Measurements from ENCODE around the gene STXBP6. TPM values are rescaled to one million over a fixed set of nuclear protein-coding genes. Genes with fewer than 3 reads are reported as not detected.

STXBP6 gene
- total RNA-seq, 1 experiment from 2014 or later = 0.27 TPM

DNA sequence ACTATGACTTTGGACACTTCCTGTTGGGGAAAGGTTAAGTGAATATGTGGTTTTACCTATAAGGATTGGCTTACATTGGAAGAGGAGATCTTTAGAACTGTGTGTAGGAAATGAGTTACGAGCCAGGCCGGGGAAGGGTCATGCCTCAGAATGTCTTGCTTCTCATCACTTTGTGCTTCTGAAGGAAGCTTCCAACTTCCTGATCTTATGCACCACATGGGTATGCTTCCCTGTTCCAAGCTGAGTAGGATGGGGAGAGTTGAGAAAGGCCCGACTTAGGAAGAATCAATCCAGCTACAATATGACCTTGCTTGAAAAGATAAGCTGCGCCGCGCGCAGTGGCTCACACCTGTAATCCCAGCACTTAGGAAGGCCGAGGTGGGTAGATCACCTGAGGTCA lies 59.9 kb downstream of the STXBP6 start:
- no peak overlapping the region for H3K9ac ChIP-seq (ENCODE audit: low read length)
- no peaks in the 10 kb centered on the region for H3K36me3 ChIP-seq (ENCODE audit: control insufficient read depth in 1 of 2, insufficient read depth in 2 of 2, low read length in 2 of 2)
- no peak overlapping the region for H3K4me2 ChIP-seq (ENCODE audit: low read length)
- RAD21 ChIA-PET (ENCODE audit: low non-redundant PET in 1 of 2, low total read pairs in 2 of 2, uncharacterized antibody in 2 of 2, unreplicated experiment in 2 of 2) = no interaction called here
- TF ChIP-seq ZFX (IDR thresholded peaks at IDR 0.05) (no peak), EGR1 (IDR thresholded peaks at IDR 0.05; ENCODE audit: low read depth) (no peak), EZH2phosphoT487 (IDR thresholded peaks at IDR 0.05; ENCODE audit: borderline replicate concordance) (no peak), SIN3A (IDR thresholded peaks at IDR 0.05; ENCODE audit: low read depth) (no peak), CBX3 (IDR thresholded peaks at IDR 0.05; ENCODE audit: low read depth) (no peak), CTCF (IDR thresholded peaks at IDR 0.05 in 2 of 3, conservative IDR thresholded peaks at IDR 0.05 in 1 of 3; ENCODE audit: borderline replicate concordance in 1 of 3, insufficient read depth in 1 of 3, low read depth in 2 of 3, low read length in 2 of 3) (no peak), EZH2 (IDR thresholded peaks at IDR 0.05) (no peak), FOSL1 (IDR thresholded peaks at IDR 0.05; ENCODE audit: low read depth) (no peak), JUND (IDR thresholded peaks at IDR 0.05) (no peak), CEBPB (IDR thresholded peaks at IDR 0.05; ENCODE audit: low read depth) (no peak)
- TF ChIP-seq, protein P1, sequence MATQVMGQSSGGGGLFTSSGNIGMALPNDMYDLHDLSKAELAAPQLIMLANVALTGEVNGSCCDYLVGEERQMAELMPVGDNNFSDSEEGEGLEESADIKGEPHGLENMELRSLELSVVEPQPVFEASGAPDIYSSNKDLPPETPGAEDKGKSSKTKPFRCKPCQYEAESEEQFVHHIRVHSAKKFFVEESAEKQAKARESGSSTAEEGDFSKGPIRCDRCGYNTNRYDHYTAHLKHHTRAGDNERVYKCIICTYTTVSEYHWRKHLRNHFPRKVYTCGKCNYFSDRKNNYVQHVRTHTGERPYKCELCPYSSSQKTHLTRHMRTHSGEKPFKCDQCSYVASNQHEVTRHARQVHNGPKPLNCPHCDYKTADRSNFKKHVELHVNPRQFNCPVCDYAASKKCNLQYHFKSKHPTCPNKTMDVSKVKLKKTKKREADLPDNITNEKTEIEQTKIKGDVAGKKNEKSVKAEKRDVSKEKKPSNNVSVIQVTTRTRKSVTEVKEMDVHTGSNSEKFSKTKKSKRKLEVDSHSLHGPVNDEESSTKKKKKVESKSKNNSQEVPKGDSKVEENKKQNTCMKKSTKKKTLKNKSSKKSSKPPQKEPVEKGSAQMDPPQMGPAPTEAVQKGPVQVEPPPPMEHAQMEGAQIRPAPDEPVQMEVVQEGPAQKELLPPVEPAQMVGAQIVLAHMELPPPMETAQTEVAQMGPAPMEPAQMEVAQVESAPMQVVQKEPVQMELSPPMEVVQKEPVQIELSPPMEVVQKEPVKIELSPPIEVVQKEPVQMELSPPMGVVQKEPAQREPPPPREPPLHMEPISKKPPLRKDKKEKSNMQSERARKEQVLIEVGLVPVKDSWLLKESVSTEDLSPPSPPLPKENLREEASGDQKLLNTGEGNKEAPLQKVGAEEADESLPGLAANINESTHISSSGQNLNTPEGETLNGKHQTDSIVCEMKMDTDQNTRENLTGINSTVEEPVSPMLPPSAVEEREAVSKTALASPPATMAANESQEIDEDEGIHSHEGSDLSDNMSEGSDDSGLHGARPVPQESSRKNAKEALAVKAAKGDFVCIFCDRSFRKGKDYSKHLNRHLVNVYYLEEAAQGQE (IDR thresholded peaks at IDR 0.05; ENCODE audit: low read depth) = no peak
- TF ChIP-seq, protein P2, sequence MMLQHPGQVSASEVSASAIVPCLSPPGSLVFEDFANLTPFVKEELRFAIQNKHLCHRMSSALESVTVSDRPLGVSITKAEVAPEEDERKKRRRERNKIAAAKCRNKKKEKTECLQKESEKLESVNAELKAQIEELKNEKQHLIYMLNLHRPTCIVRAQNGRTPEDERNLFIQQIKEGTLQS (IDR thresholded peaks at IDR 0.05) = no peak
- no peak for DNase-seq (ENCODE audit: low read depth, low spot score)
- no peak overlapping the region for H3K4me3 ChIP-seq (replicated peaks in 1 of 2; ENCODE audit: low read depth in 1 of 2, low read length in 2 of 2)
- peaks cover 0 to 7% of the 10 kb centered on the region in 2 experiments; a peak in 2 of 4 replicates for H3K9me3 ChIP-seq (ENCODE audit: control insufficient read depth in 1 of 2, insufficient read depth in 1 of 2, low read depth in 1 of 2, low read length in 2 of 2)
- CTCF ChIA-PET = no interaction called here
- intact Hi-C loops (cut with micrococcal nuclease) = no loop called here
- no peaks in the 10 kb centered on the region for H3K9me2 ChIP-seq (ENCODE audit: insufficient read depth)
- no peaks in the 10 kb centered on the region for H3K79me2 ChIP-seq (ENCODE audit: insufficient read depth, low read length)
- no peak overlapping the region for H2AFZ ChIP-seq (ENCODE audit: low read depth, low read length, poor library complexity, severe bottlenecking)
- no TSS peak for BruUV-seq (replicated peaks)
- no peak overlapping the region for H3K27ac ChIP-seq (ENCODE audit: low read depth, low read length)
- H4K20me1 ChIP-seq (ENCODE audit: insufficient read depth) = no peaks in the 10 kb centered on the region
- no peaks in the 10 kb centered on the region for H3K27me3 ChIP-seq (ENCODE audit: insufficient read depth, low read length)
- POLR2A ChIA-PET = no interaction called here
- ATAC-seq = no peak
- H3K4me1 ChIP-seq (ENCODE audit: control insufficient read depth in 1 of 2, insufficient read depth in 2 of 2, low read length in 2 of 2) = no peaks in the 10 kb centered on the region

Data from HCT116 (cell line).